ENCODE results near the gene GINS2.

DNA sequence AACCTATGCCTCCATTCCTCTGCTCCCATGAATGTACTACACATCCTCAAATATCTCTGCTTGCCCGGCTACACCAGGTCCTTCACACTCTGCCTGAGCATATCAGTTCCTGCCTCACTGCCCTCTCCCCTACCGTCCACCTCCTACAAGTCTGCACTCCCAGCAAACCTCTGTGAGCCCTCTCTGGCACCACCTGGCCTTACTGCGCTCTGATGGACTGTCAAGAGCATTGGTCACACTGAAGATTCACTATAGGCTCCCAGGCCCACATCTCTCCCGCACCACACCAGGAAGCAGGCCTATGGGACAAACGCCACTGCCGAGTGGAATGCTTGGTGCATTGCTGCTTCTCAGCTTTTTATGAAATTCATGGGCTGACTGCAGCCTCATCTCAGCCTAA, 8.9 kb downstream of the GINS2 start:
- TF ChIP-seq, protein P1, sequence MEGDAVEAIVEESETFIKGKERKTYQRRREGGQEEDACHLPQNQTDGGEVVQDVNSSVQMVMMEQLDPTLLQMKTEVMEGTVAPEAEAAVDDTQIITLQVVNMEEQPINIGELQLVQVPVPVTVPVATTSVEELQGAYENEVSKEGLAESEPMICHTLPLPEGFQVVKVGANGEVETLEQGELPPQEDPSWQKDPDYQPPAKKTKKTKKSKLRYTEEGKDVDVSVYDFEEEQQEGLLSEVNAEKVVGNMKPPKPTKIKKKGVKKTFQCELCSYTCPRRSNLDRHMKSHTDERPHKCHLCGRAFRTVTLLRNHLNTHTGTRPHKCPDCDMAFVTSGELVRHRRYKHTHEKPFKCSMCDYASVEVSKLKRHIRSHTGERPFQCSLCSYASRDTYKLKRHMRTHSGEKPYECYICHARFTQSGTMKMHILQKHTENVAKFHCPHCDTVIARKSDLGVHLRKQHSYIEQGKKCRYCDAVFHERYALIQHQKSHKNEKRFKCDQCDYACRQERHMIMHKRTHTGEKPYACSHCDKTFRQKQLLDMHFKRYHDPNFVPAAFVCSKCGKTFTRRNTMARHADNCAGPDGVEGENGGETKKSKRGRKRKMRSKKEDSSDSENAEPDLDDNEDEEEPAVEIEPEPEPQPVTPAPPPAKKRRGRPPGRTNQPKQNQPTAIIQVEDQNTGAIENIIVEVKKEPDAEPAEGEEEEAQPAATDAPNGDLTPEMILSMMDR (conservative IDR thresholded peaks at IDR 0.05; ENCODE audit: low read depth, low read length) = no peak
- TF ChIP-seq EZH2 (IDR thresholded peaks at IDR 0.05; ENCODE audit: borderline replicate concordance, low read depth, low read length, poor library complexity, severe bottlenecking) = no peak

Measured in A673 (cell line).